Fibroblast of lung (primary cell): ENCODE results near the gene AKAP3.

Experiments
- CTCF ChIP-seq, 2 donors: IDR thresholded peaks in 1 of 2; conservative IDR thresholded peaks in 1 of 2; 1 replicate in 1 of 2; 2 replicates in 1 of 2; pipeline ENCODE4 v1.5.1; 2011 to 2012; ENCODE audit warnings: low read length in 2 of 2, control low read depth in 1 of 2, inconsistent platforms in 1 of 2, low read depth in 1 of 2, mild to moderate bottlenecking in 1 of 2
- EZH2 ChIP-seq: IDR thresholded peaks from 2 replicates; pipeline ENCODE4 v1.5.1; 2012; ENCODE audit warnings: low read length, control low read depth, mild to moderate bottlenecking; ENCODE audit errors: missing control alignments

GRCh38 chr12:4626543-4626942 lies 22.3 kb downstream of the AKAP3 start:
- TF ChIP-seq EZH2 (no peak), CTCF (conservative IDR thresholded peaks at IDR 0.05 in 1 of 2, IDR thresholded peaks at IDR 0.05 in 1 of 2; ENCODE audit: low read depth in 1 of 2, low read length in 2 of 2) (no peak)
